SK-N-SH (cell line): ENCODE data around the gene DACT2. TPM values are rescaled to one million over a fixed set of nuclear protein-coding genes. Genes with fewer than 3 reads are reported as not detected.

Experiments used
- CTCF ChIA-PET: fragments of 300-600, 350-600 bp; formaldehyde crosslinking; extraction: SDS; loops from one replicate; lab custom pipeline; 2021; lab: Yijun Ruan, JAX
- POLR2A ChIA-PET: fragments of 350-600 bp; sonication (Branson Sonifier 250); formaldehyde crosslinking; extraction: SDS; loops from one replicate; lab custom pipeline; 2020; ENCODE audit warnings: antibody characterized with exemption, inconsistent platforms; lab: Yijun Ruan, JAX
- DNase-seq: peaks from one replicate; pipeline ENCODE4 v3.0.0; 2012
- H2AFZ ChIP-seq: fragments of 200-600 bp; sonication (generic); 2 replicates; pipeline ENCODE4 v1.8.1; 2016; ENCODE audit warnings: antibody characterized with exemption, mild to moderate bottlenecking, low read depth
- H3F3A ChIP-seq: fragments of 200-600 bp; sonication (generic); replicated peaks from 2 replicates; pipeline ENCODE3; 2016; ENCODE audit warnings: antibody characterized with exemption, mild to moderate bottlenecking; ENCODE audit not compliant: insufficient read depth
- H3K27ac ChIP-seq, 2 experiments: fragments of 200-500 bp in 1 of 2; fragments of 200-600 bp in 1 of 2; sonication (Bioruptor generic) in 1 of 2; sonication (generic), shearing (Covaris generic) in 1 of 2; 2 replicates each; pipeline versions ENCODE4 v1.5.1 to v1.6.1; 2014 to 2016; ENCODE audit warnings: low read depth in 2 of 2, inconsistent platforms in 1 of 2, low read length in 1 of 2, mild to moderate bottlenecking in 1 of 2, mixed read lengths in 1 of 2
- H3K27me3 ChIP-seq: fragments of 200-600 bp; sonication (generic), shearing (Covaris generic); 2 replicates; pipeline ENCODE4 v1.6.1; 2016; ENCODE audit warnings: mixed run types; ENCODE audit not compliant: insufficient read depth
- H3K36me3 ChIP-seq, 2 experiments: fragments of 200-500 bp in 1 of 2; fragments of 200-600 bp in 1 of 2; sonication (Bioruptor generic) in 1 of 2; sonication (generic) in 1 of 2; replicated peaks in 1 of 2; 2 replicates each; pipeline versions ENCODE3 to v1.5.1; 2014 to 2016; ENCODE audit warnings: low read length in 1 of 2, mild to moderate bottlenecking in 1 of 2; ENCODE audit not compliant: insufficient read depth in 2 of 2, control insufficient read depth in 1 of 2
- H3K4me1 ChIP-seq, 2 experiments: fragments of 200-500 bp in 1 of 2; fragments of 200-600 bp in 1 of 2; sonication (Bioruptor generic) in 1 of 2; sonication (generic), shearing (Covaris generic) in 1 of 2; 2 replicates each; pipeline versions ENCODE4 v1.5.1 to v1.6.1; 2014 to 2016; ENCODE audit warnings: low read depth in 1 of 2, low read length in 1 of 2, mixed run types in 1 of 2; ENCODE audit not compliant: insufficient read depth in 2 of 2, control insufficient read depth in 1 of 2
- H3K4me2 ChIP-seq: fragments of 200-600 bp; sonication (generic), shearing (Covaris generic); 2 replicates; pipeline ENCODE4 v1.6.1; 2017; ENCODE audit warnings: mixed run types
- H3K4me3 ChIP-seq, 2 experiments: fragments of 200-500 bp in 1 of 2; fragments of 200-600 bp in 1 of 2; sonication (Bioruptor generic) in 1 of 2; sonication (generic), shearing (Covaris generic) in 1 of 2; 2 replicates each; pipeline versions ENCODE4 v1.5.1 to v1.8.1; 2014 to 2016; ENCODE audit warnings: low read depth in 2 of 2, inconsistent platforms in 1 of 2, low read length in 1 of 2, mild to moderate bottlenecking in 1 of 2, mixed read lengths in 1 of 2, moderate library complexity in 1 of 2
- H3K79me2 ChIP-seq: fragments of 200-600 bp; sonication (generic); 2 replicates; pipeline ENCODE4 v1.8.1; 2017; ENCODE audit warnings: mild to moderate bottlenecking; ENCODE audit not compliant: insufficient read depth
- H3K9ac ChIP-seq: fragments of 200-600 bp; sonication (generic); 2 replicates; pipeline ENCODE4 v1.6.1; 2017; ENCODE audit warnings: mixed run types
- H3K9me2 ChIP-seq: fragments of 200-600 bp; sonication (generic); 2 replicates; pipeline ENCODE4 v1.6.1; 2017; ENCODE audit warnings: mixed run types
- H3K9me3 ChIP-seq: fragments of 200-600 bp; sonication (generic); 2 replicates; pipeline ENCODE4 v1.6.1; 2017; ENCODE audit warnings: mixed run types, mild to moderate bottlenecking, moderate library complexity
- H4K20me1 ChIP-seq: fragments of 200-600 bp; sonication (generic); 2 replicates; pipeline ENCODE4 v1.6.1; 2017; ENCODE audit warnings: mild to moderate bottlenecking, mixed run types; ENCODE audit not compliant: insufficient read depth
- ELF1 ChIP-seq: IDR thresholded peaks from 2 replicates; pipeline ENCODE4 v1.4.0; 2012
- EP300 ChIP-seq, 2 experiments: IDR thresholded peaks; 2 replicates each; pipeline versions ENCODE4 v1.4.0 to v1.6.1; 2012; ENCODE audit warnings: borderline replicate concordance in 1 of 2, low read depth in 1 of 2, low read length in 1 of 2
- EZH2phosphoT487 ChIP-seq: fragments of 200-600 bp; sonication (generic); IDR thresholded peaks from 2 replicates; pipeline ENCODE4 v1.6.1; 2017; ENCODE audit warnings: low read depth, mixed run types, mild to moderate bottlenecking, antibody characterized with exemption, moderate library complexity, borderline replicate concordance
- FOXJ3 ChIP-seq: sonication (generic); formaldehyde crosslinking; IDR thresholded peaks from 2 replicates; pipeline ENCODE4 v1.5.1; 2020; ENCODE audit warnings: mild to moderate bottlenecking, missing genetic modification reagents
- FOXM1 ChIP-seq: IDR thresholded peaks from 2 replicates; pipeline ENCODE4 v1.4.0; 2012; ENCODE audit warnings: low read depth, mild to moderate bottlenecking
- GABPA ChIP-seq: IDR thresholded peaks from 2 replicates; pipeline ENCODE4 v1.4.0; 2012; ENCODE audit warnings: low read depth, mild to moderate bottlenecking
- GATA2 ChIP-seq: sonication (generic); formaldehyde crosslinking; IDR thresholded peaks from 2 replicates; pipeline ENCODE4 v1.5.0; 2020; ENCODE audit warnings: mild to moderate bottlenecking, missing genetic modification reagents
- IRF3 ChIP-seq: fragments of 150-350 bp; IDR thresholded peaks from 2 replicates; pipeline ENCODE4 v1.6.1; 2016; ENCODE audit warnings: mild to moderate bottlenecking, low read depth, low read length
- JUND ChIP-seq: IDR thresholded peaks from 2 replicates; pipeline ENCODE4 v1.4.0; 2012
- MAX ChIP-seq: IDR thresholded peaks from 2 replicates; pipeline ENCODE4 v1.4.0; 2012; ENCODE audit warnings: low read depth
- MEF2A ChIP-seq: IDR thresholded peaks from 2 replicates; pipeline ENCODE4 v1.4.0; 2012; ENCODE audit warnings: low read depth, borderline replicate concordance
- MXI1 ChIP-seq: IDR thresholded peaks from 2 replicates; pipeline ENCODE4 v1.6.1; 2012; ENCODE audit warnings: mild to moderate bottlenecking, low read depth, low read length, improper control_type of control experiment
- NFIC ChIP-seq: IDR thresholded peaks from 2 replicates; pipeline ENCODE4 v1.4.0; 2012; ENCODE audit warnings: borderline replicate concordance
- PBX3 ChIP-seq: IDR thresholded peaks from 2 replicates; pipeline ENCODE4; 2012
- POLR2AphosphoS5 ChIP-seq: IDR thresholded peaks from 2 replicates; pipeline ENCODE4 v1.6.1; 2012; ENCODE audit warnings: low read depth, low read length
- RAD21 ChIP-seq: IDR thresholded peaks from 2 replicates; pipeline ENCODE4 v1.6.1; 2012; ENCODE audit warnings: mild to moderate bottlenecking, low read length
- RCOR1 ChIP-seq: fragments of 150-350 bp; IDR thresholded peaks from 2 replicates; pipeline ENCODE4 v1.6.1; 2017; ENCODE audit warnings: antibody characterized with exemption, low read length
- RFX5 ChIP-seq: IDR thresholded peaks from 2 replicates; pipeline ENCODE4 v1.6.1; 2012; ENCODE audit warnings: mild to moderate bottlenecking, improper control_type of control experiment, low read length
- RXRA ChIP-seq: IDR thresholded peaks from 2 replicates; pipeline ENCODE4 v1.4.0; 2012; ENCODE audit warnings: low read depth, mild to moderate bottlenecking, borderline replicate concordance
- SIN3A ChIP-seq: IDR thresholded peaks from 2 replicates; pipeline ENCODE4 v1.6.1; 2012; ENCODE audit warnings: low read depth, mild to moderate bottlenecking, low read length, moderate library complexity, borderline replicate concordance
- TCF12 ChIP-seq: IDR thresholded peaks from 2 replicates; pipeline ENCODE4 v1.4.0; 2012
- TEAD4 ChIP-seq: IDR thresholded peaks from 2 replicates; pipeline ENCODE4 v1.4.0; 2012; ENCODE audit warnings: mild to moderate bottlenecking, borderline replicate concordance; ENCODE audit not compliant: insufficient read depth
- YY1 ChIP-seq: IDR thresholded peaks from 2 replicates; pipeline ENCODE4 v1.4.0; 2012; ENCODE audit warnings: low read depth, mild to moderate bottlenecking
- WGBS: methylation state at CpG from one replicate; pipeline ENCODE4 v1.1.6; 2017; ENCODE audit warnings: low lambda C conversion rate; 5-methylcytosine and 5-hydroxymethylcytosine counted together
- polyA plus RNA-seq, 3 experiments: library from polyadenylated mRNA; depleted of rRNA; stranded (reverse); fragments of >200 nt; gene quantifications; 2 replicates each; pipeline ENCODE4 v1.2.3, GENCODE V29; 2012

DACT2 gene
- polyA plus RNA-seq, 1 of the 3 experiments (the other 2 are of a cell fraction): not detected

- H3K27ac ChIP-seq: no peak overlapping the region
- no peak overlapping the region for H3K4me3 ChIP-seq
- no peaks in the 10 kb centered on the region for H3K9me2 ChIP-seq
- no peak overlapping the region for H3K9ac ChIP-seq
- DNase-seq: no peak
- H3K79me2 ChIP-seq: no peaks in the 10 kb centered on the region
- TF ChIP-seq GATA2 (CRISPR knock-in tag): no peak
- no peak for TF ChIP-seq YY1
- TF ChIP-seq TCF12: no peak
- no peak for TF ChIP-seq POLR2AphosphoS5
- TF ChIP-seq JUND: no peak
- TF ChIP-seq EP300 (IDR thresholded peaks at IDR 0.05; ENCODE audit: borderline replicate concordance in 1 of 2, low read depth in 1 of 2, low read length in 1 of 2): no peak
- no peak for TF ChIP-seq SIN3A
- no peak for TF ChIP-seq EZH2phosphoT487
- no peak for TF ChIP-seq RAD21
- TF ChIP-seq RCOR1: no peak
- no peak for TF ChIP-seq GABPA
- TF ChIP-seq RXRA: no peak
- no peak for TF ChIP-seq MEF2A
- TF ChIP-seq MXI1: no peak
- TF ChIP-seq FOXJ3 (CRISPR knock-in tag): no peak
- TF ChIP-seq IRF3: no peak
- ChIA-PET POLR2A (no interaction called here), CTCF (no interaction called here)
- H4K20me1 ChIP-seq: no peaks in the 10 kb centered on the region
- H3K4me2 ChIP-seq: no peak overlapping the region
- H3K36me3 ChIP-seq: no peaks in the 10 kb centered on the region
- H3K27me3 ChIP-seq: no peaks in the 10 kb centered on the region
- no peaks in the 10 kb centered on the region; a peak in 1 of 4 replicates for H3K4me1 ChIP-seq
- H2AFZ ChIP-seq: no peak overlapping the region
- H3F3A ChIP-seq: no peaks in the 10 kb centered on the region
- WGBS: 58% methylated on average over 10 of the region's 15 CpGs
- no peaks in the 10 kb centered on the region for H3K9me3 ChIP-seq
Measured at GRCh38 chr6:168265394-168265793, 54.2 kb downstream of the DACT2 start.

- Histone ChIP-seq H3K9me3 (no peaks in the 10 kb centered on the region), H3K4me1 (no peaks in the 10 kb centered on the region; a peak in 1 of 4 replicates), H3K4me2 (no peak overlapping the region), H3K79me2 (no peaks in the 10 kb centered on the region), H3K27me3 (no peaks in the 10 kb centered on the region), H3K36me3 (no peaks in the 10 kb centered on the region), H3K4me3 (no peak overlapping the region), H2AFZ (no peak overlapping the region), H3K9me2 (no peaks in the 10 kb centered on the region), H3K9ac (no peak overlapping the region), H3F3A (no peaks in the 10 kb centered on the region), H3K27ac (no peak overlapping the region), H4K20me1 (no peaks in the 10 kb centered on the region)
- WGBS: 42% methylated on average over 16 of the region's 19 CpGs
- TF ChIP-seq MAX: no peak
- no peak for TF ChIP-seq NFIC
- TF ChIP-seq PBX3: no peak
- TF ChIP-seq GABPA: no peak
- no peak for TF ChIP-seq TEAD4
- no peak for TF ChIP-seq FOXM1
- no peak for TF ChIP-seq YY1
- TF ChIP-seq JUND: no peak
- TF ChIP-seq ELF1: no peak
- no peak for TF ChIP-seq RFX5
- ChIA-PET POLR2A (no interaction called here), CTCF (no interaction called here)
- DNase-seq: no peak
Measured at GRCh38 chr6:168264593-168265335, 54.8 kb downstream of the DACT2 start.
